Esophagus squamous epithelium (tissue), 4 donors: ENCODE data around the gene ANKS1B.

Source experiments
- POLR2A ChIP-seq, 4 donors: fragments of 450-650 bp; IDR thresholded peaks; one replicate each; pipeline ENCODE4 v1.6.1; 2017; ENCODE audit warnings: antibody characterized with exemption in 4 of 4, mild to moderate bottlenecking in 4 of 4, moderate library complexity in 3 of 4
- TF ChIP-seq, protein P1 (sequence below), 6 experiments: fragments of 450-650 bp in 4 of 6; fragments of 200-600 bp in 2 of 6; sonication (generic) in 2 of 6; IDR thresholded peaks; one replicate each; pipeline ENCODE4 v1.5.1; 2016 to 2019; ENCODE audit warnings: antibody characterized with exemption in 6 of 6, mild to moderate bottlenecking in 4 of 6, moderate library complexity in 4 of 6

DNA sequence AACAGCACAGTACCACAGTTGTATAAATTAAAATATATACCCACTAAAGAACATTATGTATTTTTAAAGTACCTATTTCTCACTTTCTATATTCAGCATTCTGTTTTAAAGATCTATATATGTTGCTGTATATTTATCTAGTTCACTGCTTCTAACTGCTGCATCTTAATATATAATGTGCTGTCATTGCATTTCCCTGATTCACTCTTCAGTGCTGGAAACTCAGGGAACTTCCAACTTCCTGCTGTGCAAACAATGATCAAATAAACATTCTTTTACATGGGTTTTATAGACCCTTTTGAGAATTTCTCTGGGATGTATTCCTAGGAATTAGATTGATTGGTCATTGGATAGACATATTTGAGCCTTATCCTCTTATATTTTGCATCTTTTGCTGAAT is 960.5 kb downstream of the ANKS1B start:
- TF ChIP-seq POLR2A (IDR thresholded peaks at IDR 0.05) = no peak
- TF ChIP-seq, protein P1, sequence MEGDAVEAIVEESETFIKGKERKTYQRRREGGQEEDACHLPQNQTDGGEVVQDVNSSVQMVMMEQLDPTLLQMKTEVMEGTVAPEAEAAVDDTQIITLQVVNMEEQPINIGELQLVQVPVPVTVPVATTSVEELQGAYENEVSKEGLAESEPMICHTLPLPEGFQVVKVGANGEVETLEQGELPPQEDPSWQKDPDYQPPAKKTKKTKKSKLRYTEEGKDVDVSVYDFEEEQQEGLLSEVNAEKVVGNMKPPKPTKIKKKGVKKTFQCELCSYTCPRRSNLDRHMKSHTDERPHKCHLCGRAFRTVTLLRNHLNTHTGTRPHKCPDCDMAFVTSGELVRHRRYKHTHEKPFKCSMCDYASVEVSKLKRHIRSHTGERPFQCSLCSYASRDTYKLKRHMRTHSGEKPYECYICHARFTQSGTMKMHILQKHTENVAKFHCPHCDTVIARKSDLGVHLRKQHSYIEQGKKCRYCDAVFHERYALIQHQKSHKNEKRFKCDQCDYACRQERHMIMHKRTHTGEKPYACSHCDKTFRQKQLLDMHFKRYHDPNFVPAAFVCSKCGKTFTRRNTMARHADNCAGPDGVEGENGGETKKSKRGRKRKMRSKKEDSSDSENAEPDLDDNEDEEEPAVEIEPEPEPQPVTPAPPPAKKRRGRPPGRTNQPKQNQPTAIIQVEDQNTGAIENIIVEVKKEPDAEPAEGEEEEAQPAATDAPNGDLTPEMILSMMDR (IDR thresholded peaks at IDR 0.05) = no peak
